Inflammatory macrophage (primary cell): Measurements from ENCODE around the gene MRPL38.

Experiments used
- DNase-seq, 2 donors: peaks; one replicate each; pipeline ENCODE4 v3.0.0-alpha.2; 2020 to 2022
- total RNA-seq, 18 experiments: gene quantifications; one replicate each; lab custom pipeline; 2026; ENCODE audit warnings: mixed read lengths in 6 of 18, inconsistent platforms in 2 of 18; lab: John Stamatoyannopoulos, UW

MRPL38 gene
- 0.55 to 3.1 (median 1.5) reads per million in 18 experiments for total RNA-seq

DNA sequence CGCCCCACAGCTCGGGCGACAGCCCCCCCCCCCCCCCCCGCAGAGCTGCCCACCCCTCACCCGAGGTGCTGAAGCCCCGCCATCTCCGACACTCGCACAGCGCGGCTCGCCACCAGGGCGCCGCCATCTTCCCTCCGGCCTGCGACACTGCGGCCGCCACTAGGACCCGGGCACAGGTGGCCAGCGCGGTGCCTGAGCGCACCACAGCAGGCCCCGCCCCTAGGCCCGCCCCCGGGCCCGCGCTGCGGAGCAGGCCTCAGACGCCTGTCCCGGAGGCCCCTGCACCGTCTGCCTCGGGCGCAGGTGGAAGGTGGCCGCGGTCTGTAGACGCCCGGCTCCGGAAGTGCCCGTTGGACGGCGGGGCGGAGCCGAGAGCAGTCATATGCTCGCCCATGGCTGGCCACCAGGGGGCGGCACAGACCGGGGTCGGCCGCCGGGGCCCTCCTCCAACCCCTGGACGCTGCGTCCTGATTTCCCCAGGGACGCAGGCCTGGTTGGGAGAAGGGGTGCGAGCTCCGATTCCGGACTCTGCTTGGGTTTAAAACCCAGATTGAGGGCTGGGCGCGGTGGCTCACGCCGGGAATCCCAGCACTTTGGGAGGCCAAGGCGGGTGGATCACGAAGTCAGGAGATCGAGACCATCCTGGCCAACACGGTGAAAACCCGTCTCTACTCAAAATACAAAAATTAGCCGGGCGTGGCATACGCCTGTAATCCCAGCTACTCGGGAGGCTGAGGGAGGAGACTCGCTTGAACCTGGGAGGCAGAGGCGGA lies at the start of gene MRPL38:
Gene MRPL38 (minus strand): TSS at position 136 of the 773 bp plus-strand sequence. CDS start 9 bp downstream, at position 127.
- DNase-seq = peak; percentile 93 to 95

DNA sequence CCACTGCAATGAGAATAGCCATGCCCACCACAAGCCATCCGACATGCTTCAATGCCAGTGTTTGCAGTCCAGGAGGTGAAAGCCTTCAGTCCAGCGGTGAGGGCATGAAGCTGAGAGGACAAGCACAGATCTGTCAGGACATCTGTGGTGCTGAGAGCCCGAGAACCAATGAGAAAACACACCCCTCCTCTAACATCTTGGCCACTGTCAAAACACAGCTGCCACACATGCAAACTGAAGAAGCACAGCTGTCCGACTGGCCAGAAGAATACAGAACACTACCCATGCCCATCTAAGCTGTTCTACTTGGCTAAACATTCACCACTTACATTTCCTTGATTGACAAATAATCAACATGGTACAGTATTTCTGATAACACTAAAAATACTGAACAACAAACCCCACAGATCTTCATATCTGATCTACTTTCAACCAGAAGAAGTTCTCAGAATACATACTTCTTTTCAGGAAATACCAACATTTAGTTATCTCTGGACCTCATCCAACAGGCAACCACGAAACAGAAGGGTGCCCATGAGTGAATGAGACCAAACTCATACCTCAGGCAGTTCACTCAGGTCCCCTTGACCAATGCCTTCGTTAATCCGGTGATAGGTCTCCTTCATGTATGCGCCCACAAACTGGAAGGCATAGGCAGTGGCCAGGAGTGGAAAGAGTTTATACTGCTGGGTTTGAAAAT lies 46.3 kb upstream of the MRPL38 start:
- no peak for DNase-seq

DNA sequence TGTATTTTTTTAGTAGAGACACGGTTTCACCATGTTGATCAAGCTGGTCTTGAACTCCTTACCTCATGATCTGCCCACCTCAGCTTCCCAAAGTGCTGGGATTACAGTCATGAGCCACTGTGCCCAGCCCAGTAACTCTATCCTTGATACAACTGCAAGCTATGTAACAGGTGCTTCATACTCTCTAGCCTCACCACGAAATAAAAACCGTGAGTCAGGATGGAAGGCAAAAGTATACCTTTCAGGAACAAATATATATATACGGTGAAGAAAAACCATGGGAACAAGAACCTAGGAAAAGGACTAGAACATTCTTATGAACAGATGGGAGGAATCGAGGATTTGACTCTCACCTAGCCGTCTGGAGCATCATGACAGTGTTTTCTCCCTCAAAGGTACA lies 45.7 kb upstream of the MRPL38 start:
- no peak for DNase-seq

DNA sequence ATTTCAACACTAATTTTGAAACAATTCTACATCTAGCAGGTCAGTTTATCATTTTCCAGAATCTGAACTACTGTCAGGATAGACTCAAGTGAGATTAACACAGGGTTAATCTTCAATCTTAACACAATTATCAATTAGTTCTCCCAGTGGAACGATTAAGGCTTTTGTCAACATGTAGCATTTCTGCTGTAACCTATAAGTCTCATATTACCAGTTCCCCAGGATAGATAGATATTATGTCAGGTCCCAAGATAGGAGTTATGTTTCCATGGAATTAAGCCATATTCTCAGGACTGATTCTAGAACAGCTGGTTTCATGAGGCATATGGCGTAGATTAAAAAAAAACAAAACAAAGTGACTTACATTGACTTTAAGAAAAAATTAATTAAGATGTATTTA lies 40.5 kb upstream of the MRPL38 start:
- no peak for DNase-seq

DNA sequence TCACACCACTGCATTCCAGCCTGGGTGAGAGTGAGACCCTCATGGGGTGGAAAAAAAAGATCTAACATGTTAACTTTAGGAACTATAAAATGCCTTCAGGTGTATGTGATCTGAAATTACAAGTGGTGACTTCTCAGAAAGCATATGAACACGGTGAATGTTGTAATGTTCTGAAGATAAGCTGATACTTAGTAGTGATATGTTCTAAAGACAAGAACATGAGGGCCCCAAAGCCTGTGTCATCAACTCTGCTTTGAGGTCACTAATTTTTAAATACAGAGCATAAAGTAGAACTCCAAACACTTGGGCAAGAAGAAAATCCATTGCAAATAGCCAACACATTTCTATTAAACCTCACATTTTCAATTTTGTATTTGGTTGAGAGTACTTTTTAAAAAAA lies 38.8 kb upstream of the MRPL38 start:
- no peak for DNase-seq

DNA sequence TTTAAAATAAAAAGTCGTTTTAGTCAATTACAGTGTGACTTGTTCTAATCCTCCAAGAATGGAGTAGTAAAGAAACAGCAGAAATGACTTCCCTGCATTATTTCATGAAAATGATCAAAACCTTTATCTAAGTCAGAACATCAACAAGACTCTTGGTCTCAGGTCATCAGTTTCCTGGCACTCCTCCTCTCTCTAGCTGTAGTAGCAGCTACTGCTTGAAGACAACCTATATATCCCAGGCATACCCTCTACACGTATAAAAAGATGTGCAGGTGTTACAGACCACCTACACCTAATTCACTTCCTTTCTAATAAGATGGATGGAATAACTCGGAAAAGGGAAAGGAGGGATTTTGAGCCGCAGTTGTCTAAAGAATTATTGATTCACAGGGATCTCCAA lies 37.8 kb upstream of the MRPL38 start:
- no peak for DNase-seq

DNA sequence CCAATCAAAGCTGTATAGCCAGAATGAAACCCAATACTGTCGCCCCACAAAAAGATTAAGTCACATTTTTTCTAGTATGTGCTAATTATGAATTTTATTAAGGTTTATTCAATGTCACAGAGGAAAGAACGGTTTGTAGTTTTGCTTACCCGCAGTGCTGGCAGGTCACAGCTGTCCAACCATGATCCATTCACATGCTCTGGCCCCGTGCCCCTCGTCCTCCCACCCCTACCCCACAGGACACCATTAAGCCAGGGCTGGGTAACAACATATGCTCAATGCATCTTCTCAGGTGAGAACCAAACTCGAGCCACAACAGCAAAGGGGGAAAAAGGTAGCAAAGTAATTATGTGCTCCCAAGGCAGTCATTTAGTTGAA lies 36.7 kb upstream of the MRPL38 start:
- DNase-seq = no peak

DNA sequence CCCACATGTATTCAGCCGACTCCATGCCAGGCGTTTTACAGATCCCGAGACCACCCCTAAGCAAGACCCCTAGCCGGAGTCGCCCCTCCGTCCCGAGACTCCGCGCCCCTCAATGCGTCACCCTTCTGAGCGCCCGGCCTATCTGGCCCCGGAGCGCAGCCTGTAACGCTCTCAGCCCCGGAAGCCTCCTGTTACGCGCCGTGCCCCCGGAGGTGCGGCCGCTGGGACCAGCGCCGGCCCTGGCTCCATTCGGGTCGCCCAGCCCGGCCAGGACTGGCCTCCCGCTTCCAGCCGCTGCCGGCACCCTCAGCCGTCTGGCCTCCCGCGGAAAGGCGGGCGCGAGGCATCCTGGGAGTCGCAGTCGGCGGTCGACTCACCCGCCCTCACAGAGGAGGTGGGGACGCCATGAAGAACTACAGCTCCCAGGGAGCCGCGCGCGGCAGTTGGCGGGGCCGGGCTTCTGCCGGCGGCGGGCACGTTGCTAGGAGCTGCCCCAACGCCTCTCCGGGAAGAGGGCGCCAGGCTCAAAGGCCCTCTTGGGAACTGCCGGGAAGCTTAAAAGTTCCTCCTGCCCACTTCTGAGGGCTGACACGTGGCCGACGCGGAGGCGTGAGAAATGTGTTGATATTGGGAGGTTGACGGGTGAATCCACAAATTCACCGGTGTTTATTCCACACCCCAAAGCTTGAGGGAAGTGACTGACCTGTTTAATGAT lies 36.2 kb upstream of the MRPL38 start, which contains the start of gene FBF1:
Gene FBF1 (minus strand): TSS at position 316 of the 715 bp plus-strand sequence. CDS start 2,893 bp downstream, outside the sequence.
- peak; percentile 95 to 97 for DNase-seq

DNA sequence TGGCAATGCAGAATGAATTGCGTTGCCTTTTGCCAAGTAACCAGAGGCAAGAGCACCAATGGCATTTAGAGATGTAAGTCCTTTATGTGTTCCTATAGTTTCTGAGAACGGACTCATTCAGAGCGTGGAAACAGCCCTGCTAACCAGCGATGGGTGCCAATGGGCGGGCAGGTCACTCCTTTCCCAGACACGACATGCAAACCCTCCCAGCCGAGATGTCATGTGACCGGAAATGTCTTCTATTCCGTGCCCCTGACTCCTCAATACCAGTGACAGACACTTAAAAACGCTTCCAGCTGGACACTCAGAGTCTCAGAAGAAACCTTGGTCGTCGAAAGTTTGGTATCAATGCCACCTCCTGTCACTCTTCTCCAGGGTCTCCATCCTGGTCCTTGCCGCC lies 33.0 kb upstream of the MRPL38 start:
- no peak for DNase-seq

DNA sequence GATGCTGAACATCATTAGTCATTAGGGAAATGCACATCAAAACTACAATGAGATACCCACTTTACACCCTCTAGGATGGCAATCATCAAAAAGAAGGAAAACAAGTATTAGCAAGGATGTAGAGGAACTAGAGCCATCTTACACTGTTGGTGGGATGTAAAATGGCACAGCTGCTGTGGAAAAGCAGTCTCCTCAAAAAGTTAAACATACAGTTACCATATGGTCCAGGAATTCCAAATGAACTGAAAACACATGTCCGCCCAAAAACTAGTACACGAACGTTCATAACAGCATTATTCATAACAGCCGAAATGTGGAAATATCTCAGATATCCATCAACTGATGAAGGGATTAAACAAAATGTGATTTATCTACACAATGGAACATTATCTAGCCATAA lies 29.1 kb upstream of the MRPL38 start:
- no peak for DNase-seq

DNA sequence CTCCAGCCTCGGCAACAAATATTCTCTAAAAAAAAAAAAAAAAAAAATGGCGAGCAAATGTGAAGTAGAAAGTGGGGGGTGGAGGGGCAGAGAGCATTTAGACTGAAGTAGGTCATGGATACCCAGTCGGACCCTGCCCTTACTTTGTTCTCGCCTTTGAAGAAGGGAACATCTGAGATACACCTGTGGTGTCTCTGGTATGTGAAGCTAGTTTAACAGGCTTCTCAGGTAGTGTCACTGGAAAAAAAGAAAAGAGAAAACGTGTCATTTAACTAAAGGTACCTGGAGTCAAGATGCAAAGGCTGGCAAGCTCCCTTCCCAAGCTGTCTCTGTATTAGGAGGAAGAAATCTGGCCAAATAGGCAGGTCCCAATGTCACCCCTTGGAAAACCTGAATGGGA lies 28.2 kb upstream of the MRPL38 start:
- DNase-seq = no peak

DNA sequence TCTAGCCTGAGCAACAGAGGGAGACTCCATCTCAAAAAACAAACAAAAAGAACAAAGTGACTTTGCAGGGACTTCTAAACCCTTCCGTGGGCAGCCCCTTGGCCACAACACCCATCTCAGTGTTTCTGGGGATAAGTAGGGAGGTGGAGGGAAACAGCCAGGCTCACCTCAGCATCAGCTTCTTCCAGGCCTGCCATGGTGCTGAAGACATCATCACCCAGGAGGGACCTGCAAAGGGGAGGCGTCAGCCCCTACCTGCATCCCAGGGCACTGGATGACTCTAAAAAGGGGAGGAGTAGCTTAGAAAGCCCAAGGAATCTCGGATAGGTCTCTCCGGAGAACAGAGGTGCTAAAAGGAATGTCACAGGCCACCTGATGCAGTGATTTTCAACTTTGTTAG lies 26.4 kb upstream of the MRPL38 start:
- no peak for DNase-seq

DNA sequence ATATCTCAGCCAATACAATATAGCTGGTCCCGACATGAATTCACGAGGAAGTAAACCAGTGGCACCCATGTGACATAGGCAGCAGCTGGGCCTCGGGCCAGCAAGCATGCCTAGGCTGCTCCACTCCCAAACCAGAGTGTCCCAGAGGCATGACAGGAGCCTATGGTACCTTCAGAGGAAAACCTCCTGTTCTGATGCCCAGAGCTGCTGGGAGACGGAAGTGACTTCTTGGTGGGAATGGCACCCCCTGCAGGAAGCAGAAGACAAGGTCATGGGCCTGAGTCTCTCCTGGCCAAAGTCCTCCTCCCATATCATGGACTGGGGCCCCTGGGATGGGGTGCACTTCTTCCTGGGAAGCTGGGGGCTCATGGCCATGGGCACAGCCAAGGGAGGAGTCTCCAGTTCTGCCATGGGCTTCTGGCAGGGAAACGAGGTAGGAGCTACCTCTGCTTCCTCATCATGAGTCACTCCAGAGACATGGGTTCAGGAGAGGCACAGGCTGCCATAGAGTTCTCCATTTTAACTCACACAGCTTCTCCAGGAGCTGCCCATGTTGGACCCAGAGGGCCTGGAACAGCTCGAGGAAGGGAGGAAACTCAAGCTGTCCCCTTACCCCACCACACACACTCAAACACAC lies 22.7 kb upstream of the MRPL38 start:
- DNase-seq = peak; percentile 37 to 42

DNA sequence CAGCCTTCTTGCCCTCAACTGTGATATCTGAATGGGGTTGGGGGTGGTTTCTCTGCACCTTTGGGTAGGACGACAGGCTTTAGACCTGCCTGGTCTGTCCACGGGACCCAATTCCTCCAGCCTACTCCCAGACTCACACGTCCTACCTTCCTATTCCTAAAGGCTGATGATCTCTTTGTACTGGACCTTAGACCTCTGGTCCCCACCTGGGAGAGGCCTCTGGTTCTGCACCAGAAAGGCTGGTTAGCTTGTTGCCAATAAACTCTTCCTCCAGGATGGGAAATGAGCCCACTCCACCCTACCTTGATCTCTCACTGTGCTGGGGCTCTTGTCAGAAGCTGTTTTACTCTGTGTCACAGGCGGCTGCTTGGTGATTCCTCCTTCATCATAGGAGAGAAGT lies 21.8 kb upstream of the MRPL38 start:
- no peak for DNase-seq

DNA sequence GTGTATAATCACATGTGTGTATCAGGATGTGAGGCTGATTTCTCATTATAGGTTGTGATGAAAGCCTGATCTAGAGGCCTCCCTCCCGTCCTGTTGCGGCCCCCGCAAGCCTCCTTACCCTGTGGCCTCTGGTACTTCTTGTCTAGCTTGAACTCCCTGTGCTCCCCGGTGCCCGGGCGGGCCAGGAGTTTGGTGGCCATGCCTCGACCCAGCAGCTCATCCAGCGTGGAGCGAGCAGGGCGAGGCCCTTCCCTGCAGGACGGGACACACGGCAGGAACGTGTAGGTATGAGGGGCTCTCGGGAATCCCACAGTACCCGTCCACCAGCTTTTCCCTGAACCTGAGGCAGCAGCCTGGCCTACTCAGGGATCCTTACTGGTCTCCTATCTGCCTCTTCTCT lies 21.2 kb upstream of the MRPL38 start:
- DNase-seq = no peak

DNA sequence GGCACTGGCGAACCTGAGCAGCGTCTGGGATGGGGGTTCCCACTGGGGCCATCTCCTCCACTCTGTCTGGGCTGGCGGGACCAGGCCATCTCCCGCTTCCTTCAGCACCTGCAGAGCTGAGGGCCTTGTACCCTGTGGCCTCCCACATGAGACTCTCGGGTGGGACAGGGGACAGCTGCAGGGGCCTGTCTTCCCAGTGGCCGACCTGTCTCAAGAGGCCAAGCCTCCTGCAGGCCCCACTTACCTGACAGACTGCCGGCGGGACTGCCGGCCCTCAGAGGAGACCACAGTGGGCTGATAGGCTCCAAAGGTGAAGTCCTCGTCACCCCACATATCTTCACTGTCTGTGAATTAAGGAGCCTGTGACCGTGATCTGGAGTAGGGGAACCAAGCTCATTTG lies 20.4 kb upstream of the MRPL38 start:
- DNase-seq = no peak

DNA sequence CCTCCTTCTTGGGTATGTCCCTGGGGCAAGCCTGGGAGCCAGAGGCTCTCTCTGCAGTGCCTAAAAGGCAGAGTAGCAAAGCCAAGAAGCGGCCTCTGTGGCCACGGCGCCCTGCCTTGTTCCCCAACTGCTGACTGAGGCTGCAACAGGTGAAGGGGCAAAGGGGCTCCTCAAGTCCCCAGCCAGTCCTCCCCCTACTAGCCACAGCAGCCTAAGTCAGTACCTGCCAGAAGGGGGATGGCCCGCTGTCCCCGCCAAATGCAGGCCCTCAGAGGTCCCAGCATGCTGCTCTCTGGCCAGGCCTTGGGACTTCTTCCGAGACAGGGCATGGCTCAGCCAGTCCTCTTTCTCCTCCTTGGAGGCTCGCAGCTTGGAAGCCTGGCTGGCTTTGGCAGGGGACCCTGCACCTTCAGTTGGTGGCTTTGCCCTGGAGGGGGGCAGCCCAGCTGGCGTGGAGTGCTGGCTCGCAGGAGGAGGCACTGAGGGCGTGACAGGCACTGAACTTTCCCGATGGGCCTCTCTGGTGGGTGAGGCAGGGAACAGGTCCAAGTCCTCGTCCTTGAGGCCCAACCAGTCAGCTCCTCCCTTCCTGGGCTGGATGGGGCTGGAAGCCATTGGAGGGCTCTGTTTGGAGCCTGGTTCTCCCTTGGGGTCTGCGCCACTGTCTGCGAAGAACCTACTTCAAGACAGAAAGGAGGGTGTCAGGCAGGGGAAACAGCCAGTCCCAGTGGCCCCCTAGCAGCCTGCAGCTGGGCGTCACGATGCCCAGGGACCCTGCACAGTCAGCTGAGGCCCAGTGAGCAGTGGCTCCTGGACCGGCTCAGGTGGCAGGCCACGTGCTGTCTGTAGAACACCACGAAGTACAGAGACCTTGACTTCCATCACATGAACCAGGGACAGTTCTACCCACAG lies 18.5 kb upstream of the MRPL38 start:
- DNase-seq = no peak

DNA sequence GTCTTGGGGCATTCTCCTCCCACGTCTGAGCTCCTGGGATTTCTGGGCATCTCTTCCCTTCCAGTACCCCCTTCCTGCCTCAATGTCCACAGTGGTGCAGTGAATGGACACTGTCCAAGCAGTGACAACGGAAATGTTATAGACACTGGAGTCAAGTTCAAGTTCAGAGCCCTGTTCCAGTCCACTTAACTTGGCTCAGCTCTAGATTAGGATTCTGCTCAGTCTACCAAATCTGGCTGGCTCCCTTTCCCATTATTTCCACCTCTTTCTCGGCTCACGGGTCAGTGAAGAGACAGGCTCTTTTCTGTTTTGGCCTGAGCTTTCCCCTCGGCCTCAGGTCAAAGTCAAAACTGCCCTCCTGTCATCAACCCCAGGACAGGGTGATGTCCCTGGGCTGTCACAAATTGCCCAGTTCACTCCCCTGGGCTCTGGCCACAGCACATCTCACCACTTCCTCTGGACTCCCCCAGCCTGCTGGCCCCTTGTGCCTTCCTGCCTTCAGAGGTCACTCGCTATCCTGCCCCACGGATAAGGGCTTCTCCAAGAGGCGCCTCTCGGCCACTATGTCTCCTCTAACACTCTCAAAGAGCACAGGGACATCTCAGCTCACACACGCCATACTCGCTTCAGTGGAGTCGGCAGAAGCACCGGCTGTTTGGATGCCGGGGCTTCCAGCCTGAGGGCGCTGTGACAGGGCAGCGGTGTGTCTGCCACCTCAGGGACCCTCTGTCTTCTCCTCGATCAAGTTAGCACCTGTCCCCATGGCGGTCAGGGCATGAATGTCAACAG lies 17.7 kb upstream of the MRPL38 start:
- no peak for DNase-seq

DNA sequence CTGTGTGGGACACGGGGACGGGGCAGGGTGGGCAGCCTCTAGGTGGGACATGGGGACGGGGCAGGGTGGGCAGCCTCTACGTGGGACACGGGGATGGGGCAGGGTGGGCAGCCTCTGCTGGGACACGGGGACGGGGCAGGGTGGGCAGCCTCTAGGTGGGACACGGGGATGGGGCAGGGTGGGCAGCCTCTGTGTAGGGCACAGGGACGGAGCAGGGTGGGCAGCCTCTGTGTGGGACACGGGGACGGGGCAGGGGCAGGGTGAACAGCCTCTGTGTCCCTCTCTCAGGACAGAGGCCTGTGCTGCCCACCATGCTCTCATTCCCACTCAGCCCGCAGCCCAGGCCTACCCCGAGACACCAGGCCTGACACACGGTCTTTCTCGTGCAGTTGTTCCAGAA lies 16.9 kb upstream of the MRPL38 start:
- DNase-seq = no peak

DNA sequence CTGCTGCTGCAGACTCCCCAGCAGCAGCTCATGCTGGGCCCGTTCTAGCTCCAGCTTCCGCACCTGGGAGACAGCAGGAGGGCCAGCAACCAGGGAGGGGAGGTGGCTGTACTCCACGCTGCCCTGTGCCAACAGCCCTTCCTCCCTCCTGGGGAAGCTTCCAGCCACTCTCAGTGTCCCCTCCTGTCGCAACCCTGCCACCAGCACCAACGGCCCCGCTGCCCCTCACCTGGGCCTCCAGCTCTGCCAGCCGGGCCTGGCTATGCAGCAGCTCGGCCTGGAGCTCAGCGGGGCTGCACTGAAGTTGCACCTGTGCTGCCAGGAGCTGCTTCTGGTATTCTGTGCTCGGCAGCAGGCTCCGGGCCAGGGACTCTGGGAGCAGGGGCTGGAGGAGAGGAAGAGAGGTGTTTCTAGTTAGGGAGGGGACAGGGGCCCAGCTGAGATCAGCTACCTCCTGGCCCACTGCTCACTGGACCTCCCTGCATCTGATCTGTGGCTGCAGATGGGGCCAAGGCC lies 15.4 kb upstream of the MRPL38 start:
- no peak for DNase-seq

DNA sequence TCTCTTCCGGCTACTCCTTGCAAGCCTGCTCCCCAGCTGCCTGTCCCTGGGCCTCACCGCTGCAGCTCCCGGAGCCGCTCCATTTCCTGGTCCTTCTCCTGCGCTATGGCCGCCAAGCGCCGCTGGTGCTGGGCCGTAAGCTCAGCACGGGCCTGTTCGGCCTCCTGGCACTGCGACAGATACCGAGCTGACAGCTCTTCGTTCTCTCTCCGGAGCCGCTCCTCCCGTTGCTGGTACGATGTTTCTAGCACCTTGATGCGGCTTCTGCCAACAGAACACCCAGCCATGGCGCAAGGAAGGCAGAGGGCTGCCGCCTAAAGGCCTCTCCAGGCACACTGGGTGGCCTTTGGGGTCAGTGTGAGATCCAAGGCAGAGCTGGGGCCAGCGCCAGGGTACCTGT lies 14.9 kb upstream of the MRPL38 start:
- no peak for DNase-seq
